LoVo (cell line): ENCODE data around the gene TSTD1.
A peak's percentile ranks its signal among the peaks of the same experiment; 100 is the strongest.
"Not testable (repeated sequence)": the region's sequence is repeated elsewhere in the genome, so short reads cannot be mapped to it uniquely, and the experiment has no call there.

ENCODE experiments used
- DNase-seq: peaks from one replicate; pipeline ENCODE4 v3.0.0-alpha.2; 2016; ENCODE audit warnings: low spot score

TSTD1 gene

DNA sequence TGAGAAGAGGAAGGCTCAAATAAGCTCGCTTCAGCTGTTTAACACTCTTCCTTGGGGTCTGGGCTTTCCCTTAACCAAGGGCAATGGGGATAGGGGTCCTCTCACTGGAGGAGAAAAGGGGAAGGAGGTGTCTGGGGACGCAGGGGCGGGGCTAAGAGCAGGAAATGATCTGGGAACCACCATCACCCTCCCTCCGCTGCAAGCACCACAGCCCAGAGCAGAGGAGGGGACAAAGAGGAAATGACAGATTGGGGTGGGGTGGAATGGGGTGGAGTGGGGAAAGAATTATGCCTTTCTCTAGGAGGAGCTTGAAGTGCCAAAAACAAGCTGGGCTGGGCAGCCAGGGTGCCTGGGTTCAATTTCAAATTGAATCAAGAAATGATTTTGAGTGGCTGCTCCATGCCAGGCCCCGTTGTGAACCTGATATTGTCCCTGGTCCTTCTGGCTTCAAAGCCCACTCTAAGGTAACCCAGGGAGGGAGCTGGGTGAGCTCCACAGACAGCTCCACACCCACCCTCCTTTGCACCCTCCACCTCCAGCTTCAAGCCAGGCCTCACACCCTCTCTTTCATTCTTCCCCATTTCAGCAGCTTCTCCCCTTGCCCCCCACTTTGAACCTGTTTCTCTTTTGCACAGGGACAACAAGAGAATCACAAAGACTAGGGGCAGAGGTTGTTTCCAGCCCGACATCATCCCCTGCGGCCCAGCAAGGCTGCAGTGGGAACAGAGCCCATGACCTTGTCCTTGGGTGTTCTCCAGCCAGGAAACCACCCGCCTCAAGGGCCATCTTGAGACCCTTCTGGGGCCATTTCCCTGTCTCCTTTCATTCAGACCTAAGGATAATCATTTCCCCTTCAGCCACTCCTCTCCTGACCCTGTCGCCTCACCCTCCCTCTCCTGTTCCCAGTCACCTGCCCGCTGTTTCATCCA, 29.8 kb upstream of the TSTD1 start:
- DNase-seq: no peak

DNA sequence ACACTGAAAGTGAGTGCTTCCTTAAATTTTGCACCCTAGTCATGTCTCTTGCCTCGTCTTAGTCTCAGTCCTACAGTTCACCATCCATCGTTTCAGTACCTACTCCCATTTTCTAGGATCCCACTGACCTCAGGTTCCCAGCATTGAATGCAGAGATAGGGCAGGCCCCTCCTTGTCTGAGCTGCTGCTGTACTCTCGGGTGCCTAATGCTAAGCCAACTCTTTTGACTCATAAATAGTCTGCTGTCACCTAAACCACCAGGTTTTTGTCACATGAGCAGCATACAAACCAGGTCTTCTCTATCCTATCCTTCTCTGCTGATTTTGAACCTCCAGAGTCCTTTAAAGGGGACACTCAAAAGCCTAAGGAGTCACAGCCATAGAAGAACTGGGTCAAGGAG, 27.9 kb upstream of the TSTD1 start:
- no peak for DNase-seq

DNA sequence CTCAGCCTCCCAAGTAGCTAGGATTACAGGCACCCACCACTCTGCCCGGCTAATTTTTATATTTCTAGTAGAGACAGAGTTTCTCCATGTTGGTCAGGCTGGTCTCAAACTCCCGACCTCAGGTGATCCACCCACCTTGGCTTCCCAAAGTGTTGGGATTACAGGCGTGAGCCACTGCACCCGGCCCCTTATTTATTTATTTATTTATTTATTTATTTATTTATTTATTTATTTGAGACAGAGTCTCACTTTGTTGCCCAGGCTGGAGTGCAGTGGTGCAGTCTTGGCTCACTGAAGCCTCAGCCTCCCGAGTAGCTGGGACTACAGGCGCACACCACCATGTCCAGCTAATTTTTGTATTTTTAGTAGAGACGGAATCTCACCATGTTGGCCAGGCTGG, 26.9 kb upstream of the TSTD1 start:
- not testable (repeated sequence) for DNase-seq

DNA sequence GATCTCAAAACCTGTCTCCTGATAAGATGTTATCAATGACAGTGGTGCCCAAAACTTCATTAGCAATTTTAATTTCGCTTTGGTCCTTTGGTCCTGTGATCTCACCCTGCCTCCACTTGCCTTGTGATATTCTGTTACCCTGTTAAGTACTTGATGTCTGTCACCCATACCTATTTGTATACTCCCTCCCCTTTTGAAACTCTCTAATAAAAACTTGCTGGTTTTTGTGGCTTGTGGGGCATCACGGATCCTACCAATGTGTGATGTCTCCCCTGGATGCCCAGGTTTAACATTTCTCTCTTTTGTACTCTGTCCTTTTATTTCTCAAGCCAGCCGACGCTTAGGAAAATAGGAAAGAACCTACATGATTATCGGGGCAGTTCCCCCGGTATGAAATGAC, 25.2 kb upstream of the TSTD1 start:
- DNase-seq: not testable (repeated sequence)

- DNase-seq: no peak
Observed at GRCh38 chr1:161061419-161061818, 22.7 kb upstream of the TSTD1 start.

DNA sequence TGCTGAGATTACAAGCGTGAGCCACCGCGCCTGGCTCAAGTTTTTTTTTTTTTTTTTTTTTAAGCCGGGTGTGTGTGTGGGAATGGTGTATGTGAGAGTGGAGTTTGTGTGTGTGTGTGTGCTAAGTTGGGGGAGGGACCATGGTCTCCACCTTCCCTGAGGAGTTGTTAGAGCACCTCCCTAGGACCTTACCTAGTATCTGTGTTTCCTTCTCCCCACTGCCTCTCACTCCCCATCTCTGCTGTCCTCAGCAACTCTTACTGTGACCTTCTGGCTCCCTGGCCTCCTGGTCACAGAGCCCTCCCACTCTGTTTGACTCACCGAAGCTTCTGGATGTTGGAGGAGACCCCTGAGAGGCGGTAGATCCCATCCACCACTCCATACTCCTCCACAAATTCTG, 20.5 kb upstream of the TSTD1 start:
- no peak for DNase-seq

DNA sequence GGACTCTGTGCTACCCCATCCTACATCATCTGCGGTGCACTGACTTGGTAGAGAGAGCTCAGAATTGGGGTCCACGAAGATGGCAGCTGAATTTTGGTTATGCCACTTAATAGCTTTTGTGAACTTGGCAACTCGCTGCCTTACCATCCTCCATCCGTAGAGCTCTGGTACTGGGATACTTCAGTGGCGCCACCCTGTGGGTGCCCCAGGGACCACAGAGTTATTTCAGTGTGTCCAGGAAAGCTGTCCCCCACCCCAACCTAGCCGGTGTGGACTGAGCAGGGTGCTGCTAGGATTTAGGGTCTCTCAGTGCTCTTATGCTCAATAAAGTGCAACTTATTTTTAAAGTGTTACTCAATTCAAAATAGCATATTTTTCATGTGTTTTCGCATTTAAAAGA, 16.0 kb upstream of the TSTD1 start:
- DNase-seq: no peak

DNA sequence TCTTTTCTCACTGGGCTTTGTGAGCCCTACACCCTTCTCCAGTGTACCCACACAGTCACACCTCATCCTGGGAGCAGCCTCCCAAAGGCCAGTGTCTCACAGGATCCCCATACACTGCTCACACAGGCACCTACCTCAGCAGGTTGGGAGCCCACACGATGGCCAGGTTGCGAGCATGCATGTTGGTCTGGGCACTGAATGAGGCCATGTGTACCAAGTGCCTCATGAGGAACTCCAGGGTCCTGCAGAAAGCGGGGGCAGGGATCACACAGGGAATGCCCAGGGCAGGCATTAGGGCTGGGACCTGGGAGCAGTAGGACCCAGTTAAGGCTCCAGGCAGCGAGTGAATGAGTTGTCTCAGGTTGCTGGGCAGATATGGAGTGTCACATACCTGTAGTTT, 15.5 kb upstream of the TSTD1 start:
- no peak for DNase-seq

DNA sequence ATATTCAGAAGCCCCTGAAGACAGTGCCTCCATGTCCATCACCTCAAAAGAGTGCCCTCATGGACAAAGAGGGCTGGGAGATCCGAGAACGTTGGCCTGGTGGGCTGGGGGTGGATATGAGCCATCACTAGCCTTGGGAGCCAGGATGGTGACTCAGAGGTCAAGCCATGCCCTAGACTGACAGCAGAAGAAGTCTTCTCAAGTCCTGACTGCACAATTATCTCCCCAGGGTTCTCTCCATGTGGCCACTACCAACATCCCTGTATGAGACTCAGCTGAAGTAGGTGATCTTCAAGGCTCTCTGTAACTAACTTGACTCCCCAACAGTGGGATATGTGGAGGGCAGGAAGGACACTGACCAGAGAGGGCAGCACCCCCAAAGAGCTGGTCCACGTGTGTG, 14.1 kb upstream of the TSTD1 start:
- no peak for DNase-seq

- DNase-seq: no peak
Observed at GRCh38 chr1:161051219-161051618, 12.5 kb upstream of the TSTD1 start.

- no peak for DNase-seq
Observed at GRCh38 chr1:161048949-161049722, 10.4 kb upstream of the TSTD1 start.

- no peak for DNase-seq
Observed at GRCh38 chr1:161047436-161048420, 9.0 kb upstream of the TSTD1 start.

DNA sequence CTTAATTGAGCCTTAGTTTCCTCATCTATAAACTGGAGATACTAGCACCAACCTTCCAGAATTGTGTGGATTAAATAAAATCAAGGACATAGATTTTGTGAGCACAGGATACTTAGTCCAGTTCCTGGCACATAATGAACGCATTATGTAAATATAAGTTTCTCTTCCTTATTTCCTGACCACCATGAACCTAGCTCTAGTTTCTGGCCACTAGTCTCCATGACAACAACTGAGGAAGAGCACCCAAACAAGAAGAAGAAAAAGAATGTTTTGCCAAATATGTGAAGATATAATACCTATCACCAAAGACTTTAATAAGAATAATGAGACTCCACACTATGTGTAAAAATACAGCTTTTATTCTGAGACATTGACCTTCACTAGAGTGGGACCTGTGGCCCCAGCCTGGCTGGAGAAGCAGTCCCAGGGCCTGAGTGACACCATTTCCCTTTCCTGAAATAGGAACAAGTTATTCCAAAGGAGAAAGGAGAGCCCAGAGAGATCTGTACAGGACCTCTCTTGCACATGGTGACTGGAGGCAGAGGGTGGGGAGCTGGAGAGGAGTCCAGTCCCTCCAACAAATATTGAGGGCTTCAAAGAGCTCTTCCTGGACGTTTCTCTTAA, 8.0 kb upstream of the TSTD1 start:
- DNase-seq: no peak

DNA sequence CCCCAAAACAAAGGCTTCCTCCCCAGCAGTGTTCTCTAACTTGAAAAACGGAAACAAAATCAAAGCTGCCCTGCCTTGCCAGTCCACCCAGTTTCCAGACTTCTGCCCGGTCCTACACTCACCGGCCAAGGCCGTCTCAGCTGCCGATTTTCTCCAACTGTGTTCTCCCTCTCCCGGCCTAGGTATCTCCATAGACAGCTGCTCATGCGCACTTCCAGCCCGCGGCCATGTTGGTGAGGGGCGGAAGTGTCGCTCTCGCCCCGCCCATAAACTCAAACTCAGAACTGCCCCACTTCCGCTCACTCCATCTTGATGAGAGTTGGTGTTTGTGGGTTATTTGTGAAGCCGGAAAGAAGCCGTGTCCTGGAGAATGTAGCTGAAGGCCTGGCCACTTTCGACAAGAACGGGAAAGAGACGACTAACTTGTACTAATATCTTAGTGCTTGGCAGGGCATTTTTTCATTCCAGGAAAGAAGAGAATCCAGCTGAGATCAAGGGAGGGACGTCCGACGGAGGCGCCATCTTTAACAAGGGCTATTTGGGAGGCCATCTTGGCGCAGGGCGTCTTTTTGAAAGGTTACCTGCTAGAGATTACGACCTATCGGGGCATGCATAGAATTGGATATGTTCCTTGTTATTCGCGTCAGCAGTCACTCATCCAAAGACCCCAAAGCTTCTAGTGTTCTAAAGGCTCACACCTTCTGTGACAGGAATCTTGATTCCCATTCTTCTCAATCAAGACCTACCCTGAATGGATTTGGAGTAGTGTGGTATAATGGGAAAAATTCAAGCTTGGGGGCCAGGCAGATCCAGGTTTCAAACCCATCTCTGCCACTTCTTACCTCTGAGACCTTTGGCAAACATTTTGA, 7.2 kb upstream of the TSTD1 start, which contains the start of gene USF1:
Gene USF1 (minus strand): TSS at position 242 of the 869 bp plus-strand sequence. CDS start 2,702 bp downstream, outside the sequence.
- DNase-seq: peak; percentile 95

GRCh38 chr1:161044908-161045735, 6.4 kb upstream of the TSTD1 start:
- DNase-seq: peak; percentile 75

- DNase-seq: no peak
Observed at GRCh38 chr1:161044535-161044907, 5.8 kb upstream of the TSTD1 start.

- DNase-seq: no peak
Observed at GRCh38 chr1:161039546-161039945, 782 bp upstream of the TSTD1 start.

- no peak for DNase-seq
Observed at GRCh38 chr1:161039154-161039545, 386 bp upstream of the TSTD1 start.
